ENCODE data around the gene EGFL7. TPM values are rescaled to one million over a fixed set of nuclear protein-coding genes. Genes with fewer than 3 reads are reported as not detected.

EGFL7 gene
- total and polyA plus RNA-seq, 4 donors, result 128 to 379 (median 226) TPM

- no peak overlapping the region for H3K4me3 ChIP-seq
- H3K27ac ChIP-seq (ENCODE audit: low read depth in 1 of 2, low read length in 1 of 2), result peak overlapping the region; percentile 71 to 80
These were observed 14.0 kb upstream of the EGFL7 start for GRCh38 chr9:136648751-136649150.

GRCh38 chr9:136650021-136650420 lies 12.7 kb upstream of the EGFL7 start:
- Histone ChIP-seq H3K4me1 (ENCODE audit: control insufficient read depth in 5 of 5, insufficient read depth in 5 of 5, low read length in 5 of 5) (peaks cover 0 to 10% (median 6%) of the 10 kb centered on the region in 5 donors), H3K9ac (ENCODE audit: insufficient read depth in 1 of 2, low read length in 2 of 2) (no peak overlapping the region), H3K9me3 (ENCODE audit: control insufficient read depth in 4 of 4, insufficient read depth in 3 of 4, low read length in 3 of 4) (peaks cover 0 to 2% (median 0%) of the 10 kb centered on the region in 4 donors), H3K27ac (ENCODE audit: low read depth in 1 of 2, low read length in 1 of 2) (no peak overlapping the region), H3K4me3 (no peak overlapping the region), H3K36me3 (ENCODE audit: control insufficient read depth in 4 of 4, insufficient read depth in 4 of 4, low read length in 4 of 4) (no peaks in the 10 kb centered on the region), H3K27me3 (ENCODE audit: control insufficient read depth in 3 of 3, insufficient read depth in 3 of 3, low read length in 2 of 3) (no peaks in the 10 kb centered on the region)
- WGBS, 2 donors, result 73 to 88% methylated on average over 8 of the region's 8 CpGs
- ATAC-seq (ENCODE audit: insufficient read depth, low FRiP score), result no peak
- DNase-seq, result no peak
- no peak for TF ChIP-seq CTCF (IDR thresholded peaks at IDR 0.05; ENCODE audit: control extremely low read depth, extremely low read depth)

More at GRCh38 chr9:136648751-136649150, 14.0 kb upstream of the EGFL7 start:
- Histone ChIP-seq H3K27me3 (ENCODE audit: control insufficient read depth in 3 of 3, insufficient read depth in 3 of 3, low read length in 2 of 3) (no peaks in the 10 kb centered on the region), H3K4me1 (ENCODE audit: control insufficient read depth in 5 of 5, insufficient read depth in 5 of 5, low read length in 5 of 5) (peaks cover 0 to 22% (median 5%) of the 10 kb centered on the region in 5 donors), H3K36me3 (ENCODE audit: control insufficient read depth in 4 of 4, insufficient read depth in 4 of 4, low read length in 4 of 4) (no peaks in the 10 kb centered on the region), H3K9ac (ENCODE audit: insufficient read depth in 1 of 2, low read length in 2 of 2) (no peak overlapping the region), H3K9me3 (ENCODE audit: control insufficient read depth in 4 of 4, insufficient read depth in 3 of 4, low read length in 3 of 4) (no peaks in the 10 kb centered on the region)
- ATAC-seq (ENCODE audit: insufficient read depth, low FRiP score) (no peak), DNase-seq (peak in 2 of 3 donors; percentile 57 to 67)
- WGBS, 2 donors, result 10 to 23% methylated on average over 16 of the region's 16 CpGs
- no peak for TF ChIP-seq CTCF (IDR thresholded peaks at IDR 0.05; ENCODE audit: control extremely low read depth, extremely low read depth)

GRCh38 chr9:136650648-136651047 lies 12.1 kb upstream of the EGFL7 start:
- peak overlapping the region in 1 of 2 donors; percentile 52 for H3K27ac ChIP-seq (ENCODE audit: low read depth in 1 of 2, low read length in 1 of 2)
- H3K4me1 ChIP-seq (ENCODE audit: control insufficient read depth in 5 of 5, insufficient read depth in 5 of 5, low read length in 5 of 5), result peaks cover 0 to 10% (median 7%) of the 10 kb centered on the region in 5 donors
- H3K4me3 ChIP-seq, result no peak overlapping the region
- 58 to 60% methylated on average over 10 of the region's 10 CpGs for WGBS, 2 donors
- ATAC-seq (ENCODE audit: insufficient read depth, low FRiP score), result no peak
- TF ChIP-seq CTCF (IDR thresholded peaks at IDR 0.05; ENCODE audit: control extremely low read depth, extremely low read depth), result no peak
- no peak for DNase-seq
- no peak overlapping the region for H3K9ac ChIP-seq (ENCODE audit: insufficient read depth in 1 of 2, low read length in 2 of 2)
- H3K36me3 ChIP-seq (ENCODE audit: control insufficient read depth in 4 of 4, insufficient read depth in 4 of 4, low read length in 4 of 4), result no peaks in the 10 kb centered on the region
- no peaks in the 10 kb centered on the region for H3K27me3 ChIP-seq (ENCODE audit: control insufficient read depth in 3 of 3, insufficient read depth in 3 of 3, low read length in 2 of 3)
- H3K9me3 ChIP-seq (ENCODE audit: control insufficient read depth in 4 of 4, insufficient read depth in 3 of 4, low read length in 3 of 4), result peaks cover 0 to 2% (median 0%) of the 10 kb centered on the region in 4 donors

GRCh38 chr9:136651860-136652259 lies 10.9 kb upstream of the EGFL7 start:
- H3K9ac ChIP-seq (ENCODE audit: insufficient read depth in 1 of 2, low read length in 2 of 2), result no peak overlapping the region
- ATAC-seq (ENCODE audit: insufficient read depth, low FRiP score), result no peak
- H3K4me3 ChIP-seq, result no peak overlapping the region
- no peak for DNase-seq
- peaks cover 0 to 2% (median 0%) of the 10 kb centered on the region in 4 donors for H3K9me3 ChIP-seq (ENCODE audit: control insufficient read depth in 4 of 4, insufficient read depth in 3 of 4, low read length in 3 of 4)
- no peaks in the 10 kb centered on the region for H3K36me3 ChIP-seq (ENCODE audit: control insufficient read depth in 4 of 4, insufficient read depth in 4 of 4, low read length in 4 of 4)
- 93 to 95% methylated on average over 11 of the region's 11 CpGs for WGBS, 2 donors
- TF ChIP-seq CTCF (IDR thresholded peaks at IDR 0.05; ENCODE audit: control extremely low read depth, extremely low read depth), result no peak
- peak overlapping the region in 1 of 2 donors; percentile 20 for H3K27ac ChIP-seq (ENCODE audit: low read depth in 1 of 2, low read length in 1 of 2)
- H3K4me1 ChIP-seq (ENCODE audit: control insufficient read depth in 5 of 5, insufficient read depth in 5 of 5, low read length in 5 of 5), result peaks cover 0 to 14% (median 0%) of the 10 kb centered on the region in 5 donors
- H3K27me3 ChIP-seq (ENCODE audit: control insufficient read depth in 3 of 3, insufficient read depth in 3 of 3, low read length in 2 of 3), result no peaks in the 10 kb centered on the region
